ENCODE results near the gene TNP2.
"Not testable (repeated sequence)": the region's sequence is repeated elsewhere in the genome, so short reads cannot be mapped to it uniquely, and the experiment has no call there.

Gene TNP2

DNA sequence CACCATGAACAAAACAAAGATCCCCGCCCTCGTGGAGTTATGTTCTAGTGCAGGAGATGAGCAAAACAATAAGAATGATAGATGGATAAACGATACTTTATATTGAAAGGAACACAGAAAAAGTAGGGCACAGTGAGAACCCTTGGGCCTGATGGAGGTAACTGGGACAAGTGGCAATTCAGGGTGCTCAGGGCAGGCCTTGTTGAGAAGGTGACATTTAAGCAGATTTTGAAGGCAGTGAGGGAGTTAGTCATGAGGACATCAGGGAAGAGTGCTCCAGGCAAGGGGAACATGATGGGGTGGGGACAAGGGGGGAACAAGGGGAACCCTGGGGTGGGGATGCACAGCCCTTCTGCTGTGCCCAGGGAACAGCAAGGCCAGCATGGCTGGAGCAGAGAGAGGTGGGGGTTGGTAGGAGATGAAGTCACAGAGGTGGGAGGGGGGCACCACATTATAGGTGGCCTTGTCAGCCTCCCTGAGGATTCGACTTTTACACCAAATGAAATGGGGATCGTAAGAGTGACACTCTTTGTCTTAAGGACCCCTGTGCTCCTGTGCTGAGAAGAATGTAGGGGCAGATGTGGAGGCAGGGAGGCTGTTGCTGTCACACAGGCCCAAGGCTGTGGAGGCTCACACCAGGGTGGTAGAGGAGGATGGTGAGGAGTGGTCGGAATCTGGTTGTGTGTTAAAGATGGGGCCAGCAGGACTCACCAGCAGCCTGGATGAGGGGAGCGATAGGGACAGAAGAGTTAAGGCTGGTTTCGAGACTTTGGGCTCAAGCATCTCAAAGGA is 21.2 kb upstream of the TNP2 start:
- H3K4me3 ChIP-seq (ENCODE audit: low read depth, low read length, poor library complexity, severe bottlenecking) = no peak overlapping the region
- H3K9ac ChIP-seq (ENCODE audit: low read length) = no peak overlapping the region
- no peak overlapping the region for H3K27ac ChIP-seq (ENCODE audit: low read depth, low read length, poor library complexity, severe bottlenecking)
- no peaks in the 10 kb centered on the region for H4K20me1 ChIP-seq (ENCODE audit: insufficient read depth, low read length)
- H3K9me2 ChIP-seq (ENCODE audit: low read depth, low read length) = no peaks in the 10 kb centered on the region
- peaks cover 4% of the 10 kb centered on the region for H3F3A ChIP-seq (ENCODE audit: insufficient read depth, low read length)
- H3K79me2 ChIP-seq (ENCODE audit: insufficient read depth, low read length) = no peaks in the 10 kb centered on the region
- no peaks in the 10 kb centered on the region for H3K36me3 ChIP-seq (ENCODE audit: insufficient read depth, low read length)
- peaks cover 30% of the 10 kb centered on the region for H3K4me1 ChIP-seq (ENCODE audit: insufficient read depth, low read length, severe bottlenecking)
- no peaks in the 10 kb centered on the region for H3K27me3 ChIP-seq (ENCODE audit: insufficient read depth, low read length)
- TF ChIP-seq CTCF (IDR thresholded peaks at IDR 0.05; ENCODE audit: low read length) (no peak), EZH2 (IDR thresholded peaks at IDR 0.05; ENCODE audit: borderline replicate concordance, low read length) (no peak)
- H3K9me3 ChIP-seq (ENCODE audit: low read length) = no peaks in the 10 kb centered on the region
- no peak overlapping the region for H2AFZ ChIP-seq (ENCODE audit: low read length)
- H3K4me2 ChIP-seq (ENCODE audit: low read length) = no peak overlapping the region

DNA sequence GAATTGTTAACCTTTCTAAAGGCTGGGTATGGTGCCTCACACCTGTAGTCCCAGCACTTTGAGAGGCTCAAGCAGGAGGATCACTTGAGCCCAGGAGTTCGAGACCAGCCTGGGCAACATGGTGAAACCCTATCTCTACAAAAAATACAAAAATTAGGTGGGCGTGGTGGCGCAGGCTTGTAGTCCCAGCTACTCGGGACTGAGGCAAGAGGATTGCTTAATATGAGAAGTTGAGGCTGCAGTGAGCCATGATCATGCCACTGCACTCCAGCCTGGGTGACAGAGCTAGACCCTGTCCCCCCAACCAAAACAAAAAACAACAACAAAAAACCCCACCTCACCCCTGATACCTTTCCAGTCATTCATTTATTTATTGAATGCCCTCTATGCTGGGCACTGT is 20.6 kb upstream of the TNP2 start:
- not testable (repeated sequence) for H3K27ac ChIP-seq (ENCODE audit: low read depth, low read length, poor library complexity, severe bottlenecking); H2AFZ ChIP-seq (ENCODE audit: low read length); H3K4me2 ChIP-seq (ENCODE audit: low read length); H3K36me3 ChIP-seq (ENCODE audit: insufficient read depth, low read length); H3K27me3 ChIP-seq (ENCODE audit: insufficient read depth, low read length); H3K9me2 ChIP-seq (ENCODE audit: low read depth, low read length); H3K9me3 ChIP-seq (ENCODE audit: low read length); H3K4me3 ChIP-seq (ENCODE audit: low read depth, low read length, poor library complexity, severe bottlenecking); H3K79me2 ChIP-seq (ENCODE audit: insufficient read depth, low read length); H3F3A ChIP-seq (ENCODE audit: insufficient read depth, low read length); H4K20me1 ChIP-seq (ENCODE audit: insufficient read depth, low read length); H3K9ac ChIP-seq (ENCODE audit: low read length)
- H3K4me1 ChIP-seq (ENCODE audit: insufficient read depth, low read length, severe bottlenecking) = peaks cover 24% of the 10 kb centered on the region

- Histone ChIP-seq H3K4me3 (ENCODE audit: low read depth, low read length, poor library complexity, severe bottlenecking) (no peak overlapping the region), H3K9ac (ENCODE audit: low read length) (no peak overlapping the region), H3K27ac (ENCODE audit: low read depth, low read length, poor library complexity, severe bottlenecking) (no peak overlapping the region), H3K36me3 (ENCODE audit: insufficient read depth, low read length) (no peaks in the 10 kb centered on the region), H3K9me3 (ENCODE audit: low read length) (no peaks in the 10 kb centered on the region), H3F3A (ENCODE audit: insufficient read depth, low read length) (no peaks in the 10 kb centered on the region), H3K27me3 (ENCODE audit: insufficient read depth, low read length) (no peaks in the 10 kb centered on the region), H3K9me2 (ENCODE audit: low read depth, low read length) (no peaks in the 10 kb centered on the region), H3K4me2 (ENCODE audit: low read length) (no peak overlapping the region), H3K79me2 (ENCODE audit: insufficient read depth, low read length) (no peaks in the 10 kb centered on the region), H3K4me1 (ENCODE audit: insufficient read depth, low read length, severe bottlenecking) (peaks cover 19% of the 10 kb centered on the region), H4K20me1 (ENCODE audit: insufficient read depth, low read length) (no peaks in the 10 kb centered on the region), H2AFZ (ENCODE audit: low read length) (no peak overlapping the region)
- TF ChIP-seq EZH2 (IDR thresholded peaks at IDR 0.05; ENCODE audit: borderline replicate concordance, low read length) (no peak), CTCF (IDR thresholded peaks at IDR 0.05; ENCODE audit: low read length) (no peak)
Measured at GRCh38 chr16:11289202-11289601, 20.1 kb upstream of the TNP2 start.

GRCh38 chr16:11285842-11286241 is 16.7 kb upstream of the TNP2 start:
- H4K20me1 ChIP-seq (ENCODE audit: insufficient read depth, low read length) = no peaks in the 10 kb centered on the region
- H3K9me2 ChIP-seq (ENCODE audit: low read depth, low read length) = no peaks in the 10 kb centered on the region
- H3K9ac ChIP-seq (ENCODE audit: low read length) = no peak overlapping the region
- TF ChIP-seq EZH2 (IDR thresholded peaks at IDR 0.05; ENCODE audit: borderline replicate concordance, low read length) = no peak
- TF ChIP-seq CTCF (IDR thresholded peaks at IDR 0.05; ENCODE audit: low read length) = no peak
- H3K27ac ChIP-seq (ENCODE audit: low read depth, low read length, poor library complexity, severe bottlenecking) = no peak overlapping the region
- no peaks in the 10 kb centered on the region for H3K27me3 ChIP-seq (ENCODE audit: insufficient read depth, low read length)
- no peak overlapping the region for H3K4me2 ChIP-seq (ENCODE audit: low read length)
- no peaks in the 10 kb centered on the region for H3K9me3 ChIP-seq (ENCODE audit: low read length)
- no peaks in the 10 kb centered on the region for H3K79me2 ChIP-seq (ENCODE audit: insufficient read depth, low read length)
- H3K4me3 ChIP-seq (ENCODE audit: low read depth, low read length, poor library complexity, severe bottlenecking) = no peak overlapping the region
- H2AFZ ChIP-seq (ENCODE audit: low read length) = no peak overlapping the region
- H3F3A ChIP-seq (ENCODE audit: insufficient read depth, low read length) = no peaks in the 10 kb centered on the region
- H3K4me1 ChIP-seq (ENCODE audit: insufficient read depth, low read length, severe bottlenecking) = peaks cover 4% of the 10 kb centered on the region
- no peaks in the 10 kb centered on the region for H3K36me3 ChIP-seq (ENCODE audit: insufficient read depth, low read length)
